Measurements from ENCODE around the gene ZFYVE9. TPM values are rescaled to one million over a fixed set of nuclear protein-coding genes. Genes with fewer than 3 reads are reported as not detected.

The ZFYVE9 gene
- total RNA-seq, 6 experiments from 2014 or later: 15.4 to 18.9 (median 17.4) TPM

DNA sequence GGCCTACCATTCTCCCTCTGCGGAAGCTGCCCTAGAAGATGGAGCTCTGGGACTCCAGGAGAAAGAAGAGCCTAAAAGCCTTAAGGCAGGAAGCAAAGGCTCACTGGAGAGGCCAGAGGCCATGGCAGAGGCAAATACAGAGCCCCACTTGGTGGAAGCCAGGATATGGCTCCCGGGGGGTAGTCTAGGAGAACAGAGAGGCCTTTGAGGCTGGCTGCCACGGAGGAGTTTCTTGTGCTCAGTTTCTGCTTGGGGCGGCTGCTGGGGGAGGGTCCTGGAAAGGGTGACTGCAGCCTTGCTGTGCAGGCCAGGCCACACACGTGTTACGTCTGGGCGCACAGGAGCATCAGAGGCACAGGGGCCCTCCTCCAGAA lies 218.7 kb downstream of the ZFYVE9 start:
- Mint-ChIP-seq H3K4me3 (no peak overlapping the region), H3K36me3 (ENCODE audit: low read depth) (peaks cover 26% of the 10 kb centered on the region), H3K27ac (no peak overlapping the region), H3K9me3 (no peaks in the 10 kb centered on the region), H3K27me3 (ENCODE audit: insufficient read depth) (peaks cover 2% of the 10 kb centered on the region; the same call in 1 of the 2 replicates), H3K4me1 (ENCODE audit: low read depth) (peaks cover 15% of the 10 kb centered on the region; the same call in 1 of the 2 replicates)
- TF ChIP-seq, protein P1, sequence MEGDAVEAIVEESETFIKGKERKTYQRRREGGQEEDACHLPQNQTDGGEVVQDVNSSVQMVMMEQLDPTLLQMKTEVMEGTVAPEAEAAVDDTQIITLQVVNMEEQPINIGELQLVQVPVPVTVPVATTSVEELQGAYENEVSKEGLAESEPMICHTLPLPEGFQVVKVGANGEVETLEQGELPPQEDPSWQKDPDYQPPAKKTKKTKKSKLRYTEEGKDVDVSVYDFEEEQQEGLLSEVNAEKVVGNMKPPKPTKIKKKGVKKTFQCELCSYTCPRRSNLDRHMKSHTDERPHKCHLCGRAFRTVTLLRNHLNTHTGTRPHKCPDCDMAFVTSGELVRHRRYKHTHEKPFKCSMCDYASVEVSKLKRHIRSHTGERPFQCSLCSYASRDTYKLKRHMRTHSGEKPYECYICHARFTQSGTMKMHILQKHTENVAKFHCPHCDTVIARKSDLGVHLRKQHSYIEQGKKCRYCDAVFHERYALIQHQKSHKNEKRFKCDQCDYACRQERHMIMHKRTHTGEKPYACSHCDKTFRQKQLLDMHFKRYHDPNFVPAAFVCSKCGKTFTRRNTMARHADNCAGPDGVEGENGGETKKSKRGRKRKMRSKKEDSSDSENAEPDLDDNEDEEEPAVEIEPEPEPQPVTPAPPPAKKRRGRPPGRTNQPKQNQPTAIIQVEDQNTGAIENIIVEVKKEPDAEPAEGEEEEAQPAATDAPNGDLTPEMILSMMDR (IDR thresholded peaks at IDR 0.05): no peak
- no peak for DNase-seq

DNA sequence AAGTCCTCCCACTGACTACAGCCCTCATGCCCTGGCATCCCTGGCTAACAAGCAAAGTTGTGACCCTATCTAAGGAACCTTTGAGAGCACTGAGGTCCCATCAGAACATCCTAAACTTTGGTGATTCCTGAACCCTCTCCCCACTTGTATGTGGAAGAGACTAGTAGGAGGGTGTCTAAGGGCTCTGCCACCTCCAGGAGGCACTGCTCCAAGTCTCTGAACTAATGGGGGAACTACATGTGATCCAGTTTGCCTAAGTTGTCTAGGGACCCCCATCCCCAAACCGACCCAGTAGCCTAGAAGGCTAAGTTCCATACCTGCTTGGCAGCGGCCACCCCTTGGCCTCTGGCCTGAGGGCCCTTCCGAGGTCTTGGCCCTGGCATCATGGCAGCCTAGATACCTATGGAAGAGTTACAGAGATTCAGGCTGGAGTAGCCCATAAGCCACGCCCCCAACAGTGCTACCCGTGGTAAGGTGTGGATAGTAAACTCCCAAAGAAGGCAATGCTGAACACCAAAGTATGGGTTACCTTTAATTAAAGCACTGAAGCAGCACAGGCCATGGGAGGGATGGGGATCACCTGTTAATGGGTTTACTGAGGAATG lies 222.4 kb downstream of the ZFYVE9 start:
- peak overlapping the region; percentile 96 for H3K4me3 Mint-ChIP-seq
- peaks cover 2% of the 10 kb centered on the region for H3K27me3 Mint-ChIP-seq (ENCODE audit: insufficient read depth)
- no peak for DNase-seq
- peaks cover 35% of the 10 kb centered on the region for H3K4me1 Mint-ChIP-seq (ENCODE audit: low read depth)
- H3K27ac Mint-ChIP-seq: peak overlapping the region; percentile 97
- TF ChIP-seq, protein P1 (IDR thresholded peaks at IDR 0.05): no peak; the same call in 1 of the 2 replicates
- no peaks in the 10 kb centered on the region for H3K9me3 Mint-ChIP-seq
- H3K36me3 Mint-ChIP-seq (ENCODE audit: low read depth): peaks cover 16% of the 10 kb centered on the region

DNA sequence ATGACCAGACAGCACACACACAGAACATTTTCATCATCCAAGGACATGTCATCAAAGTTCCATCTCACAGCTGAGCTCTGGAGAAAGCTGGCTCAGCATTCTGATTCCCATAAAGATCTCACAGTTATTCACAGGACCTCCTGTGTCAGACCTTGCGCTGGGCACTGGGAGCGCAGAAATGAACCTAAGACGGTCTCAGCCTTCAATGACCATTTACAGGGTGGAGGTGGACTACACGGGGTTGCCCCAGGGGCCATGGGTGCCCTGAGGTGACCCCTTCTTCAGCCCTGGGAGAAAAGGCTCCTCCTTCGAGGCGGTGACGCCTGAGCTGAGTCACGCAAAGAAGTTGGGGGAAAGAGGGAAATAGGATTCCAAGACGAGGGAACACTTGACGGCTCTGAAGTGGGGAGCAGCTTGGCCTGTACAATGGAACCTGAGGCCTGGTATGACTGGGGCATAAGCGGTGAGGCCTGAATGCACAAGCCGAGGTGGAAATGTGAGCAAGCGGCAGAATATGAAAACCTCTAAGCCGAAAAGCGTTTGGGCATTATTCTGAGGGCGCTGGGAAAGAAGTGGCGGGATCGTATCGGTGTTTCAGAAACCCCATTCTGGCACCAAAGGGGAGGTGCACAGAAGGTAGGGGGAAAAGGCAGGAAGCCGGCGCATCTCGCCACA lies 223.3 kb downstream of the ZFYVE9 start:
- Mint-ChIP-seq H3K36me3 (ENCODE audit: low read depth) (peaks cover 16% of the 10 kb centered on the region), H3K27ac (peak overlapping the region; percentile 97), H3K27me3 (ENCODE audit: insufficient read depth) (peaks cover 2% of the 10 kb centered on the region), H3K4me1 (ENCODE audit: low read depth) (peaks cover 35% of the 10 kb centered on the region), H3K9me3 (no peaks in the 10 kb centered on the region), H3K4me3 (peak overlapping the region; percentile 96)
- DNase-seq: peak; percentile 55
- TF ChIP-seq, protein P1 (IDR thresholded peaks at IDR 0.05): no peak

DNA sequence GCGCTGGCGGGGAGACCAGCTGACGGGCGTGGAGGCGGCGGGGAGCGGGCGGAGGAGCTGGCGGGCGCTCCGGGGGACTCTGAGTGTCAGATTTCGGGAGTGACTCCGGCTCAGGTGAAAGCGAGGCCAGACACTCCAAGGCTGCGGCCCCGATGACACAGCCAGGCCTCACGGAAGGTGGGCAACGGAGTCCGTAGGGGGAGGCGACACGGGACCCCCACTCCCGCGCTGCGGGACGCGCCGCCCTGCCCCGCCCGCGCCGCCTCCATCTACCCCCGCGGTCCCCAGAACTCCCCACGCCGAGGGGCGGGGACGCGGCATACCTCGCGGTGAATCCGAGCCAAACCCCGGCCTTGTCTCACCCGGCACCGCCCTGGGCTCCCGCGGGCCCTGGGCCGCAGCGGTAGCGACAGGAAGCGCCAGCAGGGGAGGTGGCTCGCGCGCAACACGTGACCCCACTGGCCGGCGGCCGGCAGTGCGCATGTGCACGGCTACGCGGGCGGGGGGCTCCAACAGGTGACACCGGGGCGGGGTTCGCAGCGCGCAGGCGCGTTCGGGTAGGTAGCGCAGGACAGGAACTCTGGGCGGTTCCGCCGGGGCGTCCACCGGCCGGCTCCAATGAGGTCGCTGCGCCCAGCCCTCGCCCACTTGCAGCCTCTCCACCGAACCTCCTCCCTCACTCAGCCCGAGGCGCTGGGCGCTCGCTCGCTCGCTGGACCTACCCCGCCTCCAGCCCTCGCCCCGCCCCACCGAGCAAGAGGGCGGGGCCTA lies 224.0 kb downstream of the ZFYVE9 start, which contains the start of gene CC2D1B:
Gene CC2D1B, minus strand, starts transcription at position 460 of the 771 bp plus-strand sequence. CDS start 1,585 bp downstream, outside the sequence.
- H3K4me3 Mint-ChIP-seq: peak within 1 kb of the TSS; percentile 96
- peaks cover 35% of the 10 kb centered on the region for H3K4me1 Mint-ChIP-seq (ENCODE audit: low read depth)
- peak within 1 kb of the TSS; percentile 97 for H3K27ac Mint-ChIP-seq
- peaks cover 2% of the 10 kb centered on the region for H3K27me3 Mint-ChIP-seq (ENCODE audit: insufficient read depth)
- no peaks in the 10 kb centered on the region for H3K9me3 Mint-ChIP-seq
- TF ChIP-seq, protein P1 (IDR thresholded peaks at IDR 0.05): peak; percentile 44
- peak; percentile 97 for DNase-seq
- peaks cover 16% of the 10 kb centered on the region for H3K36me3 Mint-ChIP-seq (ENCODE audit: low read depth)

DNA sequence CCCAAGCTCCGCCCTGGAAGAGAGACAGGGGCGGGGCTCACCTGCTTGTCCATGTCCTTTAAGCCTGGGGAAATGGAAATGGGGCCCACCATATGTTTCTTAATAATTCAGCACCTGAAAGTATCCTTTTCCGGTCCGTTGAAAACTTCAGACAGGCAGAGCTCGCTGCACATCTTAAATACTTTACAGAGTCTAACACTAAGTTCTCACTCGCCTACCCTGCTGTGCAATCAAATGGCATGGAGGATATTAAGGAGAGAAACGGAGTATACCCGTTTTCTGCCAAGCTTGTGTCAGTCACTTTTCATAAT lies 224.6 kb downstream of the ZFYVE9 start:
- H3K4me1 Mint-ChIP-seq (ENCODE audit: low read depth): peaks cover 35% of the 10 kb centered on the region
- H3K36me3 Mint-ChIP-seq (ENCODE audit: low read depth): peaks cover 15% of the 10 kb centered on the region
- no peak for DNase-seq
- peaks cover 2% of the 10 kb centered on the region for H3K27me3 Mint-ChIP-seq (ENCODE audit: insufficient read depth)
- H3K4me3 Mint-ChIP-seq: peak overlapping the region; percentile 96
- TF ChIP-seq, protein P1 (IDR thresholded peaks at IDR 0.05): no peak
- H3K27ac Mint-ChIP-seq: no peak overlapping the region; the same call in 1 of the 2 replicates
- H3K9me3 Mint-ChIP-seq: no peaks in the 10 kb centered on the region
